ENCODE results near the gene FHOD1. TPM values are rescaled to one million over a fixed set of nuclear protein-coding genes. Genes with fewer than 3 reads are reported as not detected.

FHOD1 gene
- total and polyA plus RNA-seq, 12 donors: 11.6 to 71.1 (median 19.1) TPM

- intact Hi-C loops (cut with DNase I): loop anchor here in 3 of 10 donors (2.0 to 5.0 kb wide), 3 partner anchors 20 to 36 kb away; partner anchors contain the start of genes EXOC3L1 (in 3 of the 3), E2F4 (in 2 of the 3) and FHOD1 (in 1 of the 3)
- Histone ChIP-seq H3K27ac (peak overlapping the region; percentile 59 to 93 (median 88)), H3K4me3 (peak overlapping the region; percentile 70 to 99 (median 92)), H3K27me3 (no peaks in the 10 kb centered on the region), H3K36me3 (peaks cover 0 to 37% (median 29%) of the 10 kb centered on the region in 9 donors), H3K9me3 (no peaks in the 10 kb centered on the region), H3K4me1 (peaks cover 5 to 39% (median 29%) of the 10 kb centered on the region in 9 donors)
- WGBS, 2 donors: 7 to 8% methylated on average over 12 of the region's 12 CpGs
- TF ChIP-seq, protein P1, sequence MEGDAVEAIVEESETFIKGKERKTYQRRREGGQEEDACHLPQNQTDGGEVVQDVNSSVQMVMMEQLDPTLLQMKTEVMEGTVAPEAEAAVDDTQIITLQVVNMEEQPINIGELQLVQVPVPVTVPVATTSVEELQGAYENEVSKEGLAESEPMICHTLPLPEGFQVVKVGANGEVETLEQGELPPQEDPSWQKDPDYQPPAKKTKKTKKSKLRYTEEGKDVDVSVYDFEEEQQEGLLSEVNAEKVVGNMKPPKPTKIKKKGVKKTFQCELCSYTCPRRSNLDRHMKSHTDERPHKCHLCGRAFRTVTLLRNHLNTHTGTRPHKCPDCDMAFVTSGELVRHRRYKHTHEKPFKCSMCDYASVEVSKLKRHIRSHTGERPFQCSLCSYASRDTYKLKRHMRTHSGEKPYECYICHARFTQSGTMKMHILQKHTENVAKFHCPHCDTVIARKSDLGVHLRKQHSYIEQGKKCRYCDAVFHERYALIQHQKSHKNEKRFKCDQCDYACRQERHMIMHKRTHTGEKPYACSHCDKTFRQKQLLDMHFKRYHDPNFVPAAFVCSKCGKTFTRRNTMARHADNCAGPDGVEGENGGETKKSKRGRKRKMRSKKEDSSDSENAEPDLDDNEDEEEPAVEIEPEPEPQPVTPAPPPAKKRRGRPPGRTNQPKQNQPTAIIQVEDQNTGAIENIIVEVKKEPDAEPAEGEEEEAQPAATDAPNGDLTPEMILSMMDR (IDR thresholded peaks at IDR 0.05): no peak
- ATAC-seq: peak in 4 of 8 donors; percentile 2 to 6 (median 4)
- DNase-seq: no peak
Observed at GRCh38 chr16:67226295-67226803, 20.9 kb downstream of the FHOD1 start.

DNA sequence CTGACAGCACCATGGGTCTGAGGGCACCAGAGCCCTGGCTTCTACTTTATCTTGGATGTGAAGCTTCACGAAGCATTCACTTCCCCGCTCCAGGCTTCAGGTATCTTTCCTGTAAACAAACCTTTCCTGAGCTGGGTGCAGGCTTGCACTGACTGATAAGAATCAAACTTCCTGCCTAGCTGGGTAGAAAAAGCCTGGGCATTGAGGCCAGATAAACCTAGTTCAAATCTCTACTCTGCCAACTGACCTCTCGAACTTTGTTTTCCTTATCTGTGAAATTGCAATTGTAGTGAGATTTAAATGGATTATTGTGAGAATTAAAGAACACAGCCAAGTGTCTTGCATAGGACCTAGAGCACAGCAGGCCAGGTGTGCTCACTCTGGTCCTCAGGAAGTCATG lies 23.3 kb downstream of the FHOD1 start:
- Histone ChIP-seq H3K4me1 (peaks cover 5 to 39% (median 30%) of the 10 kb centered on the region in 9 donors), H3K36me3 (peaks cover 0 to 22% (median 7%) of the 10 kb centered on the region in 9 donors), H3K4me3 (no peak overlapping the region), H3K27me3 (no peaks in the 10 kb centered on the region), H3K27ac (peak overlapping the region in 1 of 10 donors; percentile 13), H3K9me3 (no peaks in the 10 kb centered on the region)
- DNase-seq (no peak), ATAC-seq (no peak)
- TF ChIP-seq, protein P1 (IDR thresholded peaks at IDR 0.05): no peak
- 50 to 58% methylated on average over 3 of the region's 3 CpGs for WGBS, 2 donors
- intact Hi-C loops (cut with DNase I): no loop called here

DNA sequence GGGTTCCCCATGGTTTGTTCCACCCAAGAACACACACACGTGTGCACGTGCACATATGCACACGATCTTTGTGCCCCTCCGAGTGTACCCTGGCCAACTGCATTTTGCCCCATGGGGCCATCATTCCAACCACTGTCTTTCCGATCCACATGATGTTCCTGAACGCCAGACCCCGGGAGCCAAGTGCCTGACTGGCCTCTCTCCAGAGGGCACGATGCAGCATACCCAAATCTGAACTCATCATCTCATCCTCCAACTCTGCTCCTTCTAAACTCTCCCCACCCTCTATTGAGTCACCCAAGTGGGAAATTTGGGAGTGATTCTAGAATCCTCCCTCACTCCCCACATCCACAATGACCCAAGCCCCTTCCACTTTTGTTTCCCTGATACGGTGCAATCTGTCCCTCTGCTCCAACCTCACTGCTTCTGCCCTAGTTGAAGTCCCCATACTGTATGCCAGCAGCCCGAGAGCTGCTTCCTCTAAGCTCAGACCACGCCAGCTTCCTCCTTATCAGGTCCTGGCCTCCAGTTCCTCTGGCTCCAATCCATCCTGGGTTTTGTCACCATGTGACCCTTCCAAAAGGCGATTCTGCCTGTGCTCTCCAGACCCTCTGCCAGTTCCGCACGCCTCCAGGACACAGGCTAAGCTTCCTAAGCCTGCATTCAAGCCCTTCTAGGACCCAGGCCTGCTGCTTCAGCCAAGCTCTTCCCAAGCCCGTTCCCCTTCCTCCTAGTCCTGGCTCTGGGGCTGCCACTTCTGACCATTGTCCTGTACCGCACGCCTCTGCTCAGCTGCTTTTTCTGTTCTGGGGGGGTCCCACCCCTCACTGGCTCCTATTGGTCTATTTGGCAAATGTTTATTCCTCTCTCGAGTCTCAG lies 30.4 kb downstream of the FHOD1 start:
- peak; percentile 44 to 81 for DNase-seq
- Histone ChIP-seq H3K36me3 (peaks cover 0 to 13% (median 0%) of the 10 kb centered on the region in 9 donors), H3K27me3 (no peaks in the 10 kb centered on the region), H3K9me3 (no peaks in the 10 kb centered on the region), H3K27ac (peak overlapping the region in 9 of 10 donors; percentile 44 to 83 (median 77)), H3K4me1 (peaks cover 7 to 48% (median 39%) of the 10 kb centered on the region in 9 donors), H3K4me3 (peak overlapping the region in 2 of 10 donors; percentile 4 to 16)
- 35 to 39% methylated on average over 18 of the region's 18 CpGs for WGBS, 2 donors
- peak; percentile 83 to 94 (median 91) for ATAC-seq
- TF ChIP-seq, protein P1 (IDR thresholded peaks at IDR 0.05): no peak
- intact Hi-C loops (cut with DNase I): no loop called here

GRCh38 chr16:67215706-67216105 lies 31.6 kb downstream of the FHOD1 start:
- ATAC-seq: no peak
- DNase-seq: no peak
- H3K27me3 ChIP-seq: no peaks in the 10 kb centered on the region
- H3K27ac ChIP-seq: no peak overlapping the region
- H3K9me3 ChIP-seq: no peaks in the 10 kb centered on the region
- H3K4me1 ChIP-seq: peaks cover 7 to 48% (median 39%) of the 10 kb centered on the region in 9 donors
- TF ChIP-seq, protein P1 (IDR thresholded peaks at IDR 0.05): no peak
- intact Hi-C loops (cut with DNase I): no loop called here
- 75 to 86% methylated on average over 5 of the region's 5 CpGs for WGBS, 2 donors
- no peak overlapping the region for H3K4me3 ChIP-seq
- peaks cover 0 to 16% (median 0%) of the 10 kb centered on the region in 9 donors for H3K36me3 ChIP-seq
